ENCODE measurements around the gene ACVR1.

- TF ChIP-seq GLIS3 (CRISPR knock-in tag; IDR thresholded peaks at IDR 0.05) (no peak), POU6F1 (CRISPR knock-in tag; IDR thresholded peaks at IDR 0.05; ENCODE audit: borderline replicate concordance, low read depth) (no peak), CSDC2 (CRISPR knock-in tag; IDR thresholded peaks at IDR 0.05) (no peak), ZFP3 (CRISPR knock-in tag; IDR thresholded peaks at IDR 0.05) (no peak), BACH2 (CRISPR knock-in tag; IDR thresholded peaks at IDR 0.05; ENCODE audit: borderline replicate concordance) (no peak), ZC3H10 (CRISPR knock-in tag; IDR thresholded peaks at IDR 0.05) (no peak), ESRRG (CRISPR knock-in tag; IDR thresholded peaks at IDR 0.05) (no peak)
Measured at GRCh38 chr2:157900684-157901083, 24.6 kb upstream of the ACVR1 start.

Data from SK-N-SH treated with all-trans-retinoic acid at 6 μM for 48 hours (cell line).